CD14-positive monocyte (primary cell): ENCODE data around the gene LRRC4C. TPM values are rescaled to one million over a fixed set of nuclear protein-coding genes. Genes with fewer than 3 reads are reported as not detected.

Source experiments
- DNase-seq, 3 donors: peaks; one replicate each; pipeline ENCODE4 v3.0.0-alpha.2; 2011 to 2022
- H2AFZ ChIP-seq: 2 replicates; pipeline ENCODE4 v1.6.0; 2012; ENCODE audit warnings: mild to moderate bottlenecking, low read depth, low read length, inconsistent platforms; ENCODE audit not compliant: insufficient read depth, poor library complexity, severe bottlenecking
- H3K27ac ChIP-seq, 2 donors: 1 replicate in 1 of 2; 2 replicates in 1 of 2; pipeline ENCODE4 v1.5.1; 2012 to 2013; ENCODE audit warnings: low read length in 2 of 2, control low read depth in 1 of 2, inconsistent platforms in 1 of 2, low read depth in 1 of 2, mild to moderate bottlenecking in 1 of 2
- H3K27me3 ChIP-seq, 2 donors: one replicate each; pipeline versions ENCODE4 v1.6.0 to v1.6.1; 2011 to 2013; ENCODE audit warnings: low read length in 2 of 2; ENCODE audit not compliant: control insufficient read depth in 2 of 2, insufficient read depth in 2 of 2
- H3K36me3 ChIP-seq, 2 donors: replicated peaks in 1 of 2; 1 replicate in 1 of 2; 2 replicates in 1 of 2; pipeline versions ENCODE4 v1.5.1 to v1.6.1; 2012 to 2013; ENCODE audit warnings: low read length in 2 of 2, control low read depth in 1 of 2, inconsistent platforms in 1 of 2, mild to moderate bottlenecking in 1 of 2; ENCODE audit not compliant: insufficient read depth in 2 of 2, control insufficient read depth in 1 of 2
- H3K4me1 ChIP-seq, 2 donors: 1 replicate in 1 of 2; 2 replicates in 1 of 2; pipeline versions ENCODE4 v1.5.1 to v1.6.1; 2012 to 2013; ENCODE audit warnings: low read length in 2 of 2, control low read depth in 1 of 2, inconsistent platforms in 1 of 2, mild to moderate bottlenecking in 1 of 2, moderate library complexity in 1 of 2; ENCODE audit not compliant: insufficient read depth in 2 of 2, control insufficient read depth in 1 of 2
- H3K4me2 ChIP-seq: replicated peaks from 2 replicates; pipeline ENCODE3; 2012; ENCODE audit warnings: low read length, moderate library complexity, mild to moderate bottlenecking; ENCODE audit not compliant: poor library complexity, severe bottlenecking; ENCODE audit errors: extremely low read depth
- H3K4me3 ChIP-seq, 3 experiments: fragments of 200-600 bp in 1 of 3; sonication (generic) in 1 of 3; replicated peaks in 1 of 3; 1 replicate in 2 of 3; 2 replicates in 1 of 3; pipeline ENCODE4 v1.5.1; 2011 to 2013; ENCODE audit warnings: low read length in 3 of 3, mild to moderate bottlenecking in 3 of 3, control low read depth in 2 of 3, low read depth in 2 of 3, inconsistent platforms in 1 of 3, moderate library complexity in 1 of 3
- H3K79me2 ChIP-seq: 2 replicates; pipeline ENCODE4 v1.6.0; 2012; ENCODE audit warnings: mild to moderate bottlenecking, control low read depth, inconsistent platforms, low read length, moderate library complexity; ENCODE audit not compliant: insufficient read depth
- H3K9ac ChIP-seq: 2 replicates; pipeline ENCODE4 v1.6.0; 2017; ENCODE audit warnings: low read length, mild to moderate bottlenecking; ENCODE audit not compliant: insufficient read depth, poor library complexity, severe bottlenecking
- H3K9me3 ChIP-seq, 2 donors: replicated peaks in 1 of 2; 1 replicate in 1 of 2; 2 replicates in 1 of 2; pipeline versions ENCODE4 v1.5.1 to v1.6.1; 2012 to 2013; ENCODE audit warnings: low read length in 2 of 2, control low read depth in 1 of 2; ENCODE audit not compliant: control insufficient read depth in 1 of 2, insufficient read depth in 1 of 2
- H4K20me1 ChIP-seq: 2 replicates; pipeline ENCODE4 v1.6.0; 2012; ENCODE audit warnings: mild to moderate bottlenecking, low read length, control low read depth, moderate library complexity; ENCODE audit not compliant: insufficient read depth
- H3K27ac Mint-ChIP-seq, 7 donors: one replicate each; pipeline ENCODE4 v1.8.0; 2020; ENCODE audit warnings: mild to moderate bottlenecking in 7 of 7, mixed read lengths in 7 of 7, moderate library complexity in 6 of 7, inconsistent platforms in 2 of 7
- H3K27me3 Mint-ChIP-seq, 3 donors: one replicate each; pipeline ENCODE4 v1.8.0; 2021 to 2022; ENCODE audit warnings: low read depth in 3 of 3, mild to moderate bottlenecking in 3 of 3, mixed read lengths in 3 of 3, moderate library complexity in 3 of 3, inconsistent platforms in 1 of 3
- H3K36me3 Mint-ChIP-seq, 2 donors: one replicate each; pipeline ENCODE4 v1.8.0; 2020; ENCODE audit warnings: mixed read lengths in 2 of 2, inconsistent platforms in 1 of 2, mild to moderate bottlenecking in 1 of 2
- H3K4me1 Mint-ChIP-seq: one replicate; pipeline ENCODE4 v1.8.0; 2020; ENCODE audit warnings: mild to moderate bottlenecking, mixed read lengths
- H3K4me3 Mint-ChIP-seq, 2 donors: one replicate each; pipeline ENCODE4 v1.8.0; 2020; ENCODE audit warnings: mild to moderate bottlenecking in 2 of 2, mixed read lengths in 2 of 2, moderate library complexity in 1 of 2
- H3K9me3 Mint-ChIP-seq, 7 donors: one replicate each; pipeline ENCODE4 v1.8.0; 2020 to 2022; ENCODE audit warnings: mixed read lengths in 7 of 7, mild to moderate bottlenecking in 6 of 7, moderate library complexity in 6 of 7, inconsistent platforms in 2 of 7
- CTCF ChIP-seq: fragments of 200-600 bp; IDR thresholded peaks from one replicate; pipeline ENCODE4 v1.8.0; 2022; ENCODE audit warnings: antibody characterized with exemption, mild to moderate bottlenecking
- whole genome bisulfite sequencing: methylation state at CpG from one replicate; pipeline ENCODE4 v1.1.5; 2013; ENCODE audit warnings: missing lambda C conversion rate; ENCODE audit not compliant: insufficient coverage; 5-methylcytosine and 5-hydroxymethylcytosine counted together
- intact Hi-C, 2 donors: fragments of 100-400 bp; cut with micrococcal nuclease; formaldehyde crosslinking; loops; one replicate each; pipeline versions ENCODE4 v1.15.0 to v1.15.1; 2023
- polyA plus RNA-seq, 3 donors: library from polyadenylated mRNA; depleted of rRNA in 1 of 3; unstranded in 2 of 3; stranded (reverse) in 1 of 3; fragments of 300-500 nt in 2 of 3; fragments of >200 nt in 1 of 3; fragmentation: Illumina TruSeq in 2 of 3; gene quantifications; 1 replicate in 2 of 3; 2 replicates in 1 of 3; pipeline ENCODE4 v1.2.3, GENCODE V29; 2012 to 2021

The LRRC4C gene
- polyA plus RNA-seq, 3 donors: not detected

DNA sequence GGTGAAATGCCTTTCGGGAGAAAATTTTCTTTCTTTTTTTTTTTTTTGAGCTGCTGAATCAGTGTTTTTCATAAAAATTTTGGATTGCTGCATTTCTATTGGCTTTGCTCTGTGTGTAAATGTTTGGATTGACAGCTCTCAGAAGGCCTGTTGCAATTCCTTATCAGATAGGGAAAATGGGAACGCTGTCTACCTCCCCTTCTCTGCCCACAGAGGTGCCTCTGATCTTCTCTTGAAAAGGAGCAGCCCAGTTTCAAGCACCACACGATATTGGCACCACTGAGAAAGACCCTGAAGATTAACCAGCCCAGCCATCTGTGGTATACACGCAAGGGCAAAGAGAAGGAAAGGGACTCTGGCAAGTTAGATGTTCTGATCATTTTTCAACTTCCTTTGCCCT lies 1272.2 kb downstream of the LRRC4C start:
- Histone ChIP-seq H4K20me1 (no peaks in the 10 kb centered on the region), H3K36me3 (no peaks in the 10 kb centered on the region), H3K79me2 (no peaks in the 10 kb centered on the region), H3K27ac (no peak overlapping the region), H3K27me3 (no peaks in the 10 kb centered on the region), H3K4me1 (no peaks in the 10 kb centered on the region), H3K4me3 (no peak overlapping the region), H3K4me2 (no peak overlapping the region), H2AFZ (no peak overlapping the region), H3K9ac (no peak overlapping the region), H3K9me3 (peaks cover 0 to 4% of the 10 kb centered on the region in 2 donors)
- Mint-ChIP-seq H3K27ac (no peak overlapping the region), H3K36me3 (no peaks in the 10 kb centered on the region), H3K4me3 (no peak overlapping the region), H3K27me3 (peaks cover 0 to 1% (median 0%) of the 10 kb centered on the region in 3 donors), H3K4me1 (no peaks in the 10 kb centered on the region), H3K9me3 (peaks cover 0 to 10% (median 0%) of the 10 kb centered on the region in 7 donors)
- no peak for TF ChIP-seq CTCF
- intact Hi-C loops: no loop called here
- DNase-seq: no peak
- WGBS: 71% methylated on average over 1 of the region's 4 CpGs

DNA sequence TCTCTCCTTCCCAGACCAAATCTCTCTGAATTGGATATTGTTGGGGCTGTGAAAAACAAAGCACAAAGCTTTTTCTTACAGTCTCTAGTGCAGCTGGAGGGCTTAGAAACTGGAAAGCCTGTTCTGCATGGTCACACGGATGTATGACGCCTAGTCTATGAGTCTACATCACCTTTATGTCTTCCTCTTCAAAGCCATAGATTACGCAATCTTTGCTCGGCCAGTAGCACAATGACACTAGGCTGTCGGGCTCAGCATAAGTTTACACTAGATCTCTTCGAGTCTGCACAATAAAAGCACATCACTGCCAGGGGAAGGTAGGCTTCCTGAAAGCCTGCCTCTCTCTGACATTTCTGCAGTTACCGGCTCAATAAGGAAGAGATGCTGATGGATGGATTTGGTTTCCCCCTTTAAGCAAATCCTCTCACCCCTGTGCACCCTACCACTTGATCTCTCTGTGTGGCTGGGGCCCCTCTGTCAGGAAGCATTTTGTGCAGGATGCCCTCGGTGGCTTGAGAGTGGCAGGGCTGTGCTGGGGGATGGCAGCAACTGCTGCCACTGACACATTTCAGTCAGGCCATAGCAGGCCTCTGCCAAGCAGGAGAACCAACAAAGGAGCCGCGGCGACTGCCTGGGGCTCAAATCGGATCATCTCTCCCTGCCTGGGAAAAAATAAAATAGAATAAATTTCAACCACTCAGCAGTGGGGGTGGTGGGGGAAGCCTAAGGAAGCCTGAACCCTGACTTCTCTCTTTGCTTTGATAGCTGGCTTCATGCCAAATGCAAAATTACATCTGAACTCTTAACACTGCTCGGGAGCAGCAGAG lies 1272.8 kb downstream of the LRRC4C start:
- H3K27ac ChIP-seq: no peak overlapping the region
- H3K36me3 ChIP-seq: no peaks in the 10 kb centered on the region
- no peak overlapping the region for H3K4me2 ChIP-seq
- Mint-ChIP-seq H3K4me3 (no peak overlapping the region), H3K36me3 (no peaks in the 10 kb centered on the region), H3K9me3 (peaks cover 0 to 6% (median 0%) of the 10 kb centered on the region in 7 donors), H3K27ac (no peak overlapping the region), H3K4me1 (no peaks in the 10 kb centered on the region), H3K27me3 (peaks cover 0 to 1% (median 0%) of the 10 kb centered on the region in 3 donors)
- H4K20me1 ChIP-seq: no peaks in the 10 kb centered on the region
- no peak for DNase-seq
- 17% methylated on average over 1 of the region's 13 CpGs for WGBS
- no peaks in the 10 kb centered on the region for H3K27me3 ChIP-seq
- TF ChIP-seq CTCF: no peak
- no peak overlapping the region for H2AFZ ChIP-seq
- no peak overlapping the region for H3K4me3 ChIP-seq
- no peak overlapping the region for H3K9ac ChIP-seq
- intact Hi-C loops: no loop called here
- H3K4me1 ChIP-seq: no peaks in the 10 kb centered on the region
- H3K9me3 ChIP-seq: no peaks in the 10 kb centered on the region
- no peaks in the 10 kb centered on the region for H3K79me2 ChIP-seq
